Measurements from ENCODE around the gene LARGE2. TPM values are rescaled to one million over a fixed set of nuclear protein-coding genes. Genes with fewer than 3 reads are reported as not detected.
"Not testable (repeated sequence)": the region's sequence is repeated elsewhere in the genome, so short reads cannot be mapped to it uniquely, and the experiment has no call there.

The LARGE2 gene
- total RNA-seq, 2 donors from 2014 or later: 28.5 to 35.2 TPM

- DNase-seq: peak; percentile 96
- Mint-ChIP-seq H3K4me1 (peaks cover 9% of the 10 kb centered on the region), H3K27me3 (ENCODE audit: insufficient read depth) (peaks cover 21% of the 10 kb centered on the region), H3K36me3 (ENCODE audit: low read depth) (peaks cover 14% of the 10 kb centered on the region), H3K4me3 (peak overlapping the region; percentile 60), H3K27ac (no peak overlapping the region), H3K9me3 (no peaks in the 10 kb centered on the region)
- Histone ChIP-seq H3K27me3 (ENCODE audit: control insufficient read depth, insufficient read depth, low read length, poor library complexity, severe bottlenecking) (peaks cover 31% of the 10 kb centered on the region), H3K4me1 (ENCODE audit: control insufficient read depth, insufficient read depth, low read length) (peaks cover 4% of the 10 kb centered on the region), H3K4me3 (ENCODE audit: low read length) (peak overlapping the region; percentile 68), H3K9me3 (ENCODE audit: control insufficient read depth, low read length) (no peaks in the 10 kb centered on the region), H3K9ac (ENCODE audit: extremely low read depth, low read length, poor library complexity, severe bottlenecking) (peak overlapping the region; percentile 72), H3K36me3 (ENCODE audit: control insufficient read depth, insufficient read depth, low read length) (no peaks in the 10 kb centered on the region), H3K27ac (ENCODE audit: low read depth, low read length) (peak overlapping the region; percentile 97)
- TF ChIP-seq, protein P1, sequence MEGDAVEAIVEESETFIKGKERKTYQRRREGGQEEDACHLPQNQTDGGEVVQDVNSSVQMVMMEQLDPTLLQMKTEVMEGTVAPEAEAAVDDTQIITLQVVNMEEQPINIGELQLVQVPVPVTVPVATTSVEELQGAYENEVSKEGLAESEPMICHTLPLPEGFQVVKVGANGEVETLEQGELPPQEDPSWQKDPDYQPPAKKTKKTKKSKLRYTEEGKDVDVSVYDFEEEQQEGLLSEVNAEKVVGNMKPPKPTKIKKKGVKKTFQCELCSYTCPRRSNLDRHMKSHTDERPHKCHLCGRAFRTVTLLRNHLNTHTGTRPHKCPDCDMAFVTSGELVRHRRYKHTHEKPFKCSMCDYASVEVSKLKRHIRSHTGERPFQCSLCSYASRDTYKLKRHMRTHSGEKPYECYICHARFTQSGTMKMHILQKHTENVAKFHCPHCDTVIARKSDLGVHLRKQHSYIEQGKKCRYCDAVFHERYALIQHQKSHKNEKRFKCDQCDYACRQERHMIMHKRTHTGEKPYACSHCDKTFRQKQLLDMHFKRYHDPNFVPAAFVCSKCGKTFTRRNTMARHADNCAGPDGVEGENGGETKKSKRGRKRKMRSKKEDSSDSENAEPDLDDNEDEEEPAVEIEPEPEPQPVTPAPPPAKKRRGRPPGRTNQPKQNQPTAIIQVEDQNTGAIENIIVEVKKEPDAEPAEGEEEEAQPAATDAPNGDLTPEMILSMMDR (conservative IDR thresholded peaks at IDR 0.05): no peak
- WGBS, 2 experiments (ENCODE audit: insufficient coverage in 1 of 2, insufficient read length in 1 of 2): 0% methylated on average over 20 to 58 of the region's 62 CpGs
These were observed 22.8 kb upstream of the LARGE2 start for GRCh38 chr11:45899448-45900174.

GRCh38 chr11:45900175-45900800, 22.2 kb upstream of the LARGE2 start:
- peaks cover 21% of the 10 kb centered on the region for H3K27me3 Mint-ChIP-seq (ENCODE audit: insufficient read depth)
- 4 to 15% methylated on average over 4 to 29 of the region's 59 CpGs for WGBS, 2 experiments (ENCODE audit: insufficient coverage in 1 of 2, insufficient read length in 1 of 2)
- peaks cover 14% of the 10 kb centered on the region for H3K36me3 Mint-ChIP-seq (ENCODE audit: low read depth)
- H3K36me3 ChIP-seq (ENCODE audit: control insufficient read depth, insufficient read depth, low read length); H3K9me3 Mint-ChIP-seq; H3K9me3 ChIP-seq (ENCODE audit: control insufficient read depth, low read length); DNase-seq; H3K27ac ChIP-seq (ENCODE audit: low read depth, low read length); H3K4me1 ChIP-seq (ENCODE audit: control insufficient read depth, insufficient read depth, low read length); H3K27ac Mint-ChIP-seq: not testable (repeated sequence)
- H3K4me3 ChIP-seq (ENCODE audit: low read length): peak overlapping the region; percentile 72
- peak overlapping the region; percentile 47 for H3K9ac ChIP-seq (ENCODE audit: extremely low read depth, low read length, poor library complexity, severe bottlenecking)
- H3K4me1 Mint-ChIP-seq: peaks cover 13% of the 10 kb centered on the region
- peaks cover 31% of the 10 kb centered on the region for H3K27me3 ChIP-seq (ENCODE audit: control insufficient read depth, insufficient read depth, low read length, poor library complexity, severe bottlenecking)
- peak overlapping the region; percentile 60 for H3K4me3 Mint-ChIP-seq

GRCh38 chr11:45900916-45901617, 21.4 kb upstream of the LARGE2 start:
- H3K4me1 ChIP-seq (ENCODE audit: control insufficient read depth, insufficient read depth, low read length): peaks cover 3% of the 10 kb centered on the region
- no peak for DNase-seq
- no peak overlapping the region for H3K27ac Mint-ChIP-seq
- peak overlapping the region; percentile 60 for H3K4me3 Mint-ChIP-seq
- H3K9me3 Mint-ChIP-seq: no peaks in the 10 kb centered on the region
- WGBS, 2 experiments (ENCODE audit: insufficient coverage in 1 of 2, insufficient read length in 1 of 2): 44 to 59% methylated on average over 8 of the region's 8 CpGs
- H3K4me1 Mint-ChIP-seq: peaks cover 13% of the 10 kb centered on the region
- TF ChIP-seq, protein P1 (conservative IDR thresholded peaks at IDR 0.05): no peak
- no peak overlapping the region for H3K27ac ChIP-seq (ENCODE audit: low read depth, low read length)
- H3K9me3 ChIP-seq (ENCODE audit: control insufficient read depth, low read length): no peaks in the 10 kb centered on the region
- peaks cover 31% of the 10 kb centered on the region for H3K27me3 ChIP-seq (ENCODE audit: control insufficient read depth, insufficient read depth, low read length, poor library complexity, severe bottlenecking)
- peaks cover 21% of the 10 kb centered on the region for H3K27me3 Mint-ChIP-seq (ENCODE audit: insufficient read depth)
- peak overlapping the region; percentile 47 for H3K9ac ChIP-seq (ENCODE audit: extremely low read depth, low read length, poor library complexity, severe bottlenecking)
- peaks cover 14% of the 10 kb centered on the region for H3K36me3 Mint-ChIP-seq (ENCODE audit: low read depth)
- H3K36me3 ChIP-seq (ENCODE audit: control insufficient read depth, insufficient read depth, low read length): no peaks in the 10 kb centered on the region
- peak overlapping the region; percentile 72 for H3K4me3 ChIP-seq (ENCODE audit: low read length)
